OCI-LY7 (cell line): ENCODE data around the gene SALL1. TPM values are rescaled to one million over a fixed set of nuclear protein-coding genes. Genes with fewer than 3 reads are reported as not detected.

Experiments
- BruUV-seq: library from RNA; stranded (reverse); fragments of 400-500 nt; replicated peaks from 2 replicates; lab custom pipeline; 2021; lab: Mats Ljungman, UMichigan
- CTCF ChIA-PET: fragments of 300-600 bp; sonication (Branson Sonifier 250); formaldehyde crosslinking; loops from one replicate; lab custom pipeline; 2022; ENCODE audit warnings: antibody characterized with exemption; ENCODE audit not compliant: unreplicated experiment; lab: Charles Lee
- POLR2A ChIA-PET: fragments of 300-600 bp; sonication (Branson Sonifier 250); formaldehyde crosslinking; loops from one replicate; lab custom pipeline; 2022; ENCODE audit warnings: antibody characterized with exemption; lab: Charles Lee
- DNase-seq: peaks from one replicate; pipeline ENCODE4 v3.0.0-alpha.2; 2015; ENCODE audit warnings: low spot score
- H2AFZ ChIP-seq: fragments of 200-600 bp; sonication (generic), shearing (Covaris generic); 2 replicates; pipeline ENCODE4 v1.6.1; 2014; ENCODE audit warnings: mild to moderate bottlenecking, antibody characterized with exemption, low read length, moderate library complexity
- H3K27ac ChIP-seq: fragments of 200-600 bp; sonication (generic); 2 replicates; pipeline ENCODE4 v1.5.1; 2014; ENCODE audit warnings: mixed run types, low read depth, mild to moderate bottlenecking, moderate library complexity, low read length, inconsistent platforms; ENCODE audit not compliant: poor library complexity, severe bottlenecking
- H3K36me3 ChIP-seq: fragments of 200-600 bp; sonication (generic); 2 replicates; pipeline ENCODE4 v1.6.1; 2014; ENCODE audit warnings: mild to moderate bottlenecking, antibody characterized with exemption, low read length, moderate library complexity, mixed read lengths; ENCODE audit not compliant: insufficient read depth
- H3K4me1 ChIP-seq: fragments of 200-600 bp; sonication (generic); 2 replicates; pipeline ENCODE4 v1.5.1; 2014; ENCODE audit warnings: mild to moderate bottlenecking, low read length; ENCODE audit not compliant: insufficient read depth, poor library complexity, severe bottlenecking
- H3K4me2 ChIP-seq: fragments of 200-600 bp; sonication (generic); 2 replicates; pipeline ENCODE4 v1.6.1; 2014; ENCODE audit warnings: mild to moderate bottlenecking, low read length
- H3K4me3 ChIP-seq: fragments of 200-600 bp; sonication (generic); 2 replicates; pipeline ENCODE4 v1.5.1; 2014; ENCODE audit warnings: mild to moderate bottlenecking, low read depth, low read length; ENCODE audit not compliant: poor library complexity, severe bottlenecking
- H3K79me2 ChIP-seq: fragments of 200-600 bp; sonication (generic); 2 replicates; pipeline ENCODE4 v1.6.1; 2016; ENCODE audit warnings: low read depth, mild to moderate bottlenecking, low read length, moderate library complexity, mixed read lengths; ENCODE audit not compliant: insufficient read depth
- H3K9me2 ChIP-seq: fragments of 200-600 bp; sonication (generic); 2 replicates; pipeline ENCODE4 v1.6.1; 2016; ENCODE audit warnings: mild to moderate bottlenecking, low read length, mixed read lengths; ENCODE audit not compliant: insufficient read depth
- H3K9me3 ChIP-seq: fragments of 200-600 bp; sonication (generic); 2 replicates; pipeline ENCODE4 v1.6.1; 2014; ENCODE audit warnings: mild to moderate bottlenecking, mixed run types, low read length, mixed read lengths
- H4K20me1 ChIP-seq: fragments of 200-600 bp; sonication (generic); 2 replicates; pipeline ENCODE4 v1.6.1; 2014; ENCODE audit warnings: mild to moderate bottlenecking, antibody characterized with exemption, low read length, moderate library complexity, mixed read lengths; ENCODE audit not compliant: insufficient read depth
- EZH2phosphoT487 ChIP-seq: fragments of 200-600 bp; sonication (generic); IDR thresholded peaks from 2 replicates; pipeline ENCODE4 v1.6.1; 2018; ENCODE audit warnings: low read depth, borderline replicate concordance, mild to moderate bottlenecking, mixed run types, antibody characterized with exemption, low read length, moderate library complexity, mixed read lengths
- intact Hi-C: fragments of 100-400 bp; cut with micrococcal nuclease; formaldehyde crosslinking; loops from one replicate; pipeline ENCODE4 v1.10.0; 2022; ENCODE audit not compliant: unreplicated experiment
- total RNA-seq, 2 experiments: library from RNA; depleted of rRNA in 1 of 2; stranded (reverse); fragments of >200 nt in 1 of 2; shearing (Covaris generic) in 1 of 2; gene quantifications; 2 replicates each; pipeline ENCODE4 v1.2.3, GENCODE V29; 2014 to 2022
- TF ChIP-seq, protein P1 (sequence below): fragments of 200-600 bp; sonication (generic); conservative IDR thresholded peaks from 2 replicates; pipeline ENCODE4 v1.5.1; 2014; ENCODE audit warnings: mild to moderate bottlenecking, antibody characterized with exemption, low read length, moderate library complexity, mixed read lengths

Gene SALL1
- total RNA-seq, 2 experiments from 2014 or later = not detected

DNA sequence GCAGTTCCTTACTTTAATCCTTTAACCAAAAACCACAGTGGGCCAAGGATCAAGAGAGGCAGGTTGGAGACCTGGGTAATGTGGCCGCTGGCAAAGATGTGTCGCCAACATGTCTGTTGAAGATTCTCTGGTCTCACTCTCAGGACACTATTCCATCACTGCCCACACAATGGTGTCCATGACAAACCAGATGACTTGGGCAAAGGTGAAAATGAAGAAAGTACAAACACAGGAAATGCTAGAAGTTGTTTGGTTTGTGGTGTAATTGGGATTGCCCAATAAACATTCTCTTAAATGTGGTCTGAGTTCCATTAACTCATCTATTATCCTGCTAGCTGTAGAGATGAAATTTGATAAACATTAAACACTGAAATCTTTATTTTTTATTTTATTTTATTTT lies 43.3 kb downstream of the SALL1 start:
- intact Hi-C loops = no loop called here
- no TSS peak for BruUV-seq
- H3K4me3 ChIP-seq = no peak overlapping the region
- ChIA-PET POLR2A (no interaction called here), CTCF (no interaction called here)
- H3K9me3 ChIP-seq = no peaks in the 10 kb centered on the region
- no peak overlapping the region for H3K27ac ChIP-seq
- no peaks in the 10 kb centered on the region for H3K36me3 ChIP-seq
- H2AFZ ChIP-seq = no peak overlapping the region
- no peaks in the 10 kb centered on the region for H3K4me1 ChIP-seq
- H4K20me1 ChIP-seq = no peaks in the 10 kb centered on the region
- H3K9me2 ChIP-seq = no peaks in the 10 kb centered on the region
- no peaks in the 10 kb centered on the region for H3K79me2 ChIP-seq
- TF ChIP-seq EZH2phosphoT487 = no peak
- TF ChIP-seq, protein P1, sequence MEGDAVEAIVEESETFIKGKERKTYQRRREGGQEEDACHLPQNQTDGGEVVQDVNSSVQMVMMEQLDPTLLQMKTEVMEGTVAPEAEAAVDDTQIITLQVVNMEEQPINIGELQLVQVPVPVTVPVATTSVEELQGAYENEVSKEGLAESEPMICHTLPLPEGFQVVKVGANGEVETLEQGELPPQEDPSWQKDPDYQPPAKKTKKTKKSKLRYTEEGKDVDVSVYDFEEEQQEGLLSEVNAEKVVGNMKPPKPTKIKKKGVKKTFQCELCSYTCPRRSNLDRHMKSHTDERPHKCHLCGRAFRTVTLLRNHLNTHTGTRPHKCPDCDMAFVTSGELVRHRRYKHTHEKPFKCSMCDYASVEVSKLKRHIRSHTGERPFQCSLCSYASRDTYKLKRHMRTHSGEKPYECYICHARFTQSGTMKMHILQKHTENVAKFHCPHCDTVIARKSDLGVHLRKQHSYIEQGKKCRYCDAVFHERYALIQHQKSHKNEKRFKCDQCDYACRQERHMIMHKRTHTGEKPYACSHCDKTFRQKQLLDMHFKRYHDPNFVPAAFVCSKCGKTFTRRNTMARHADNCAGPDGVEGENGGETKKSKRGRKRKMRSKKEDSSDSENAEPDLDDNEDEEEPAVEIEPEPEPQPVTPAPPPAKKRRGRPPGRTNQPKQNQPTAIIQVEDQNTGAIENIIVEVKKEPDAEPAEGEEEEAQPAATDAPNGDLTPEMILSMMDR = no peak
- H3K4me2 ChIP-seq = no peak overlapping the region
- no peak for DNase-seq

DNA sequence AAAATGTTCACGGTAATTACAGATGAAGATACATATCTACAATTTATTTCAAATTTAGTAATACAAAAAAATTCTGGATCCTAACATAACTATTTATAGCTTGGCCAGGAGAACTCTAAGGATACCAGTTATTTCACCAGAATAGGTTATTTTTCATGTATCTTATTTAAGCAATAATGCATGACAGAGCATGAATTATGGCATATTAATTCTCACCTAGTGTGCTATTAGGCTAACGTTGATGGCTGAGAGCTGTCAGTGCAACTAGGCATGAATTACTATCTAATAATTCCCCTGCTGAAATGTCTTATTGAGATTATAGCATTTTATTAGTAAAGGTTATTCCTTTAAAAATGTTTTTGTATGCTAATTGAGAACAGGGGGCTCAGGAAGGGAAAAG lies 44.5 kb downstream of the SALL1 start:
- H4K20me1 ChIP-seq = no peaks in the 10 kb centered on the region
- H3K27ac ChIP-seq = no peak overlapping the region
- BruUV-seq = no TSS peak
- intact Hi-C loops = no loop called here
- H3K36me3 ChIP-seq = no peaks in the 10 kb centered on the region
- H2AFZ ChIP-seq = no peak overlapping the region
- no peaks in the 10 kb centered on the region for H3K9me3 ChIP-seq
- H3K4me2 ChIP-seq = no peak overlapping the region
- no peaks in the 10 kb centered on the region for H3K79me2 ChIP-seq
- TF ChIP-seq, protein P1 = no peak
- TF ChIP-seq EZH2phosphoT487 = no peak
- H3K4me3 ChIP-seq = no peak overlapping the region
- ChIA-PET CTCF (no interaction called here), POLR2A (no interaction called here)
- DNase-seq = no peak
- H3K4me1 ChIP-seq = no peaks in the 10 kb centered on the region
- no peaks in the 10 kb centered on the region for H3K9me2 ChIP-seq

DNA sequence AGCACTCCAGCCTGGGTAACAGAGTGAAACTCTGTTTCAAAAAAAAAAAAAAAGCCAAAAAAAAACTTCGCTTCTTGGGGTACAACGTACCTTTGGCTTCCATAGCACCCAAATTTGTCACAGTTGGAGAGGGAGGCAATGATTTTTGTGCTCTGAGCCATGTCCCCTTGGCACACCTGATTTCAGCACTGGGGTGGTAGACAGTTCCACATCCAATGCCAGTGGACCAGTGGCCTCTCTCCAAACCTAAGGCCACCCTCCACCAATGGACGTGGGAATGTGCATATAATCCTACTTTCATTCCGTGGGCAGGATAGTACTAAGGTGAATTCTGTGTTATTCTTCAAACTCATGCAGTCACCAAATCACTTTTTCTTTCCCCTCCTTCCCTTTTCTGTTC lies 47.5 kb downstream of the SALL1 start:
- H3K4me3 ChIP-seq = no peak overlapping the region
- no peak overlapping the region for H3K4me2 ChIP-seq
- ChIA-PET CTCF (no interaction called here), POLR2A (no interaction called here)
- H3K9me2 ChIP-seq = no peaks in the 10 kb centered on the region
- BruUV-seq = no TSS peak
- intact Hi-C loops = no loop called here
- no peak for DNase-seq
- H3K9me3 ChIP-seq = no peaks in the 10 kb centered on the region
- H3K4me1 ChIP-seq = no peaks in the 10 kb centered on the region
- no peaks in the 10 kb centered on the region for H3K79me2 ChIP-seq
- no peaks in the 10 kb centered on the region for H3K36me3 ChIP-seq
- no peak for TF ChIP-seq EZH2phosphoT487
- no peaks in the 10 kb centered on the region for H4K20me1 ChIP-seq
- H3K27ac ChIP-seq = no peak overlapping the region
- no peak overlapping the region for H2AFZ ChIP-seq
